ENCODE results near the gene LMAN2.

GRCh38 chr5:177291735-177292134 lies 59.7 kb downstream of the LMAN2 start:
- TF ChIP-seq CTCF (optimal IDR thresholded peaks at IDR 0.05 in 1 of 3, IDR thresholded peaks at IDR 0.05 in 1 of 3, conservative IDR thresholded peaks at IDR 0.05 in 1 of 3; ENCODE audit: extremely low read depth in 1 of 3, insufficient read depth in 2 of 3, low read length in 3 of 3): no peak
- TF ChIP-seq EZH2 (IDR thresholded peaks at IDR 0.05; ENCODE audit: low read length): no peak
